ENCODE results near the gene ENC1.
"Not testable (repeated sequence)": the region's sequence is repeated elsewhere in the genome, so short reads cannot be mapped to it uniquely, and the experiment has no call there.

The ENC1 gene, protein sequence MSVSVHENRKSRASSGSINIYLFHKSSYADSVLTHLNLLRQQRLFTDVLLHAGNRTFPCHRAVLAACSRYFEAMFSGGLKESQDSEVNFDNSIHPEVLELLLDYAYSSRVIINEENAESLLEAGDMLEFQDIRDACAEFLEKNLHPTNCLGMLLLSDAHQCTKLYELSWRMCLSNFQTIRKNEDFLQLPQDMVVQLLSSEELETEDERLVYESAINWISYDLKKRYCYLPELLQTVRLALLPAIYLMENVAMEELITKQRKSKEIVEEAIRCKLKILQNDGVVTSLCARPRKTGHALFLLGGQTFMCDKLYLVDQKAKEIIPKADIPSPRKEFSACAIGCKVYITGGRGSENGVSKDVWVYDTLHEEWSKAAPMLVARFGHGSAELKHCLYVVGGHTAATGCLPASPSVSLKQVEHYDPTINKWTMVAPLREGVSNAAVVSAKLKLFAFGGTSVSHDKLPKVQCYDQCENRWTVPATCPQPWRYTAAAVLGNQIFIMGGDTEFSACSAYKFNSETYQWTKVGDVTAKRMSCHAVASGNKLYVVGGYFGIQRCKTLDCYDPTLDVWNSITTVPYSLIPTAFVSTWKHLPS

DNA sequence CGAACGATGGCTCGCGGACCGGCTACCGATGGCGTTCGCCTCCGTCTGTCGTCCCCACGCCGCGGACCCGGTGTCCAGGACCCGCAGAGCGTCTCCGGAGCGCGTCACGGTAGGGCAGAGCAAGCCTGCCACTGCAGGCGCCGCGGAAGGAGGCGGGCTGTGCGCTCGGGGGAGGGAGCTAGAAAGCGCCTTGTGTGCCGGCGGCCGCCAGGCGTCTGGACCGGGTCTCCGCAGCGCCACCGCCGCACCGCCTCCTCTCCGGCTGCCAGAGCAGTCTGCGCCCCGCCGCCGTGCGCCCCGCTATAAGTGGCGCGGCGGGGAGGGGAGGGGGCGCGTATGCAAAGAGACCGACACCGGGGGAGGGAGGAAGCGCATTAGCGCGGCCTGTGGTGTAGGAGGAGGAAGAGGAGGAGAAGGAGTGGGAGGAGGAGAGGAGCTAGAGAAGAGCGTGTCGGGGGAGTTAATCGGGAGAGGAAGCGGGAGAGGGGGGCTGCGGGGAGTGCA, at the start of gene ENC1:
Gene ENC1 (minus strand): TSS at position 279 of the 504 bp plus-strand sequence. CDS start 4,243 bp downstream, outside the sequence.
- peak; percentile 77 for DNase-seq (ENCODE audit: low spot score)

GRCh38 chr5:74686962-74687751, 46.6 kb upstream of the ENC1 start:
- peak; percentile 73 for DNase-seq (ENCODE audit: low spot score)

DNA sequence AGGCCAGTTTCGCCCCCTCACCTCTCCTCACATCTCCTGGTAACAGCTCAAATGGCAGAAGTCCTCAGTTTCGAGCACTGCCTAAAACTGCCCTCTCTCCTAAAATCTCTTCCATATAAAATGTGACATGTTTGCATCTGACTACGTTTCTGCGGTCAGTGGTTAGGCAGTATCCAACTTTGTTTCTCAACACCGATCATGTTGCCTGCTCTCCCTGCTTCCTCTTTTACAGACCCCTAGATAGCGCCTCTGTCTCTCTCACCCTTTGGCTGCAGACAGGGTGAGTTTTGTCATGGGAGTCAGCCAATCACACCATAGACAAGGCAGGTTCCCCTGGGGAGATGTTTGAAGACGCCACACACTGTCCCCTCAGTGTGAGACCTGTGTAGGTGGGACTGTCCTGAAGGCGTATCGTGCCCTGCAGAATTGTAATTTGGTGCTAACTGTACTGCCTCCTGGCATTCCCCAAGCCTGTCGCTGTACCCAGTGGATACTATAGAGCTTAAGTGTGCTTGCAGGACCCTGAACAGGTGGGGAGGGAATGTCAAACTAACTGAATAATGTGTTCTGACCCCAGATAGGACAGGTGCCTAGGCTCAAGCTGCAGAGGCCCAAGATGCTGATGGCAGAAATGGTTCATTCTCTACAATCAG, 45.6 kb upstream of the ENC1 start:
- no peak for DNase-seq (ENCODE audit: low spot score)

DNA sequence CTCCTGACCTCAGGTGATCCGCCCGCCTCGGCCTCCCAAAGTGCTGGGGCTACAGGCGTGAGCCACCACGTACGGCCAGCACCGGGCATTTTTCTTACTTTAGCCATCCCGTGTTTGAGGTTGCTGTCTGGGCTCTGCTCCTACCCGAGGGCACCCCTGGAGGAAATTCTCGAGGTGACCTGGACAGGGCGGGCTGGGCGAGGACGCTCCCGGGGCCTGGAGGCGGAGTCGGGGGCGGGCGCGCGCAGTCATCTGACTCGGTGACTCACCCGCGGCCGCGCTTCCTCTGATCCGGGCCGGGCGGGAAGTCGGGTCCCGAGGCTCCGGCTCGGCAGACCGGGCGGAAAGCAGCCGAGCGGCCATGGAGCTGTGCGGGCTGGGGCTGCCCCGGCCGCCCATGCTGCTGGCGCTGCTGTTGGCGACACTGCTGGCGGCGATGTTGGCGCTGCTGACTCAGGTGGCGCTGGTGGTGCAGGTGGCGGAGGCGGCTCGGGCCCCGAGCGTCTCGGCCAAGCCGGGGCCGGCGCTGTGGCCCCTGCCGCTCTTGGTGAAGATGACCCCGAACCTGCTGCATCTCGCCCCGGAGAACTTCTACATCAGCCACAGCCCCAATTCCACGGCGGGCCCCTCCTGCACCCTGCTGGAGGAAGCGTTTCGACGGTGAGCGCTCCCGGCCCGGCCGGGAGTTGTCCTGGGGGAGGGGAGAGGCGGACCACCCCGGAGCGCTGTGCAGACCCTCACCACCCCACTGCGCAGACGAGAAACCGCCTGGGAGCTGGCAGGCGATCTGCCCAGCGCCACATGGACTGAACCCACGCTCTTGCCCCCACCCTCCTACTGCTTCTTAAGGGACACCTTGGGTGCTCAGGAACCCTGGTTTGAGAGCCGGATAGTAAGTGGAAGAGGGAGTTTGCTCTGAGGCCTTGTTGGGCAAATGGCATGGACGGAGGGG, 44.6 kb upstream of the ENC1 start, which contains the start of gene HEXB:
Gene HEXB (plus strand): TSS at position 334 of the 952 bp plus-strand sequence. CDS start 28 bp downstream, at position 362.
- peak; percentile 94 for DNase-seq (ENCODE audit: low spot score)

DNA sequence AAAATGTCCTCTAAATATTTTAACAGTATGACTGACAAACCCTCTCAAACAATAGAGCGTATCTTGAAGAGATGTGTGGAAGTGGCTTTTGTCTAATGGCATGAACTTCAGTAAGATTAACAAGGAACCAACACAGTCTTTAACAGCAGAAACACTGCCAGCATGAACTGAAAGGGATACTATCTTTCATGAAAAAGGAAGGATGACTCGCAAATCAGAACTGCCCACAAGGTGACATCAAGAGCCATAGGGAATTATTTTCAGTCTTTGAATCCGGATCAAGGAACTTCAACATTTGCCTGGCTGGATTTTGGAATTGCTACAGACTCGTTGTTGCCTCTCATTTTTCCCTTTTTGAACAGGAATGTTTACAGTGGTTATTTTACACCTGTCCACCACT, 39.4 kb upstream of the ENC1 start:
- no peak for DNase-seq (ENCODE audit: low spot score)

DNA sequence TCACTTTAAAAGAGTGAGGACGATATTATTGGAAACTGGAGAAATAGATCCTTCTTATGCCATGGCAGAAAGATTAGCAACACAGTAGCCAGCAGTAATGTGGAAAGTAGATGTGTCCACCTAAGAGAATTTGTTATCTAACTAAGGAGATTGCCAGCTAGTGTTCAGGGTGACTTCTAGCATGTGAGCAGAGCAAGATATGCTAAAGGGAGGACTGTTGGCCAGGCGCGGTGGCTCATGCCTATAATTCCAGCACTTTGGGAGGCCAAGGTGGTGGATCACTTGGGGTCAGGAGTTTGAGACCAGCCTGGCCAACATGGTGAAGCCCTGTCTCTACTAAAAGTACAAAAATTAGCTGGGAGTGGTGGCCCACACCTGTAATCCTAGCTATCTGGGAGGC, 38.8 kb upstream of the ENC1 start:
- not testable (repeated sequence) for DNase-seq (ENCODE audit: low spot score)

DNA sequence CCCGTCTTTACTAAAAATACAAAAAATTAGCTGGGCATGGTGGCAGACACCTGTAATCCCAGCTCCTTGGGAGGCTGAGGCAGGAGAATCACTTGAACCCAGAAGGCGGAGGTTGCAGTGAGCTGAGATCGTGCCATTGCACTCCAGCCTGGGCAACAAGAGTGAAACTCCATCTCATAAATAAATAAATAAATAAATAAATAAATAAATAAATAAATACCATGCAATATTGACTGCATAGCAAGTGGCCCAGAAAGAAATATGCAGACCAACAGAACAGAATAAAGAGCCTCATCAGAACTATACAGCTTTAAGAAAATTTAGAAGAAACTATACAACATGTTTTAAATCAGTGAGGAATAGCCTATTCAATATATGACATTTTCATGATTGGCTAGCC, 37.6 kb upstream of the ENC1 start:
- not testable (repeated sequence) for DNase-seq (ENCODE audit: low spot score)

- DNase-seq (ENCODE audit: low spot score): not testable (repeated sequence)
These were observed 35.9 kb upstream of the ENC1 start for GRCh38 chr5:74676466-74676865.

DNA sequence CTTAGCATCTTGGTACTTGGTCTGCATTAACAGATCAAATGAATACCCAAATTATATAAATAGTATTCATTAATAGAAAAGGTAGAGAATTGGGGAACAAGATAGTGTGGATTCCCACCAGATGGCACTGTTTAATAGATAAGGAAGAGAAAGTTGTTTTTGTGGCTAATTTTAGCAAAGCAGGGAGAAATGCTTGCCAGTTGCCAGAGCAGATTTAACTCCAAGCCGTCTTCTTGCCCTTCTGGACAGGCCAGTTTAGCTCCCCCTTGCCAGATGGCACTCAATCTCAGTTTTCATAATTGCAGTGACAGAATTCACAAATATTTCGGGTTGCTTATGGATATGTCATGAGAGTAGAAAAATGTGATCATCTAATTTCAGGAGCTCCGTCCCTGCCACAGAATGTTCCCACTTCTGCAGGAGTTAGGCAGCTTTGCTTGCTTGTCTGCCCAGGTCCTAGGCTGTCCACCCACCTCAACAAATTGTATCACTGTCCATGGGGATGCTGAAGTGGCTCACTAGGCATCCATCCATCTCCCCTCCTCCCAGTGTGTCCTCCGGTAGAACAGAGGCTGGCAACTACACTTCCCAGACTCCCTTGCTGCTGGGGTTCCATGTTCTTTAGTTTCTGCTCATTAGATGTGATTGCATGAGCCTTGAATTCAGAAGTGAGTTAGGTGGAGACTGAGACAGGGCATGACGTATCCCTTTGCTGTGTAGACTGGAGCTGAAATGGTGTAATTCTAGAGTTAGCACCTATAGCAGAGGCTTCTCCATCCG, 32.7 kb upstream of the ENC1 start:
- no peak for DNase-seq (ENCODE audit: low spot score)

DNA sequence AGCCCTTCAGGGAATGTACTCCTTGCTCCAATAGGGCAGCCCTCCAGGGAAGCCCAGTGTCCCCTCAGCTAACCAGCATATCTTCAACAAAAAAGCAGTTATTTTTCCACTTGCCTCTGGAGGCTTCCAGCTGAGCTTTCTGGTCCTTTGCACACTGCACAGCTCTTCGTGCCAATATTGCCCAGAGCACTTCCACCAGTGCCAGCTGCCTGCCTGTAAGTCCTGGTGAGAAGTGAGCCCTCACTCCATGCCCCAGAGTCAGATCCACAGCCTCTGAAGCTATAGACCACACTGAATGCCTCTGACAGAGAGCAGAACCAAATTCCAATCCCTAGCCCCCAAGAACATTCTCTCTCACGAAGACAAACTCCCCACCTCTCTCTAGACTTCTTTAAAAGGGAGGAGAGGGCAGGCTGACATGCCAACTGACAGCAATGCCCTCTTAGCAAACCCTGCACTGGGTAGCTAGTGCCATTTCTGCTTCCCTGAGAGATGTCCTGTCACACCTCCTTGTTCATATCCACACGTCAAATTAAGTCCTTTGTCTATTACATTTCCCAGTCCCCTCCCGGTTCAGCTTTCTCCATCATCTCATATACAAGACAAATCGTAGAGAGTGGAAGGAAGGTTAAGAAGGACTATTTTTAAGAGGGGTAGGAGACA, 31.8 kb upstream of the ENC1 start:
- DNase-seq (ENCODE audit: low spot score): no peak

DNA sequence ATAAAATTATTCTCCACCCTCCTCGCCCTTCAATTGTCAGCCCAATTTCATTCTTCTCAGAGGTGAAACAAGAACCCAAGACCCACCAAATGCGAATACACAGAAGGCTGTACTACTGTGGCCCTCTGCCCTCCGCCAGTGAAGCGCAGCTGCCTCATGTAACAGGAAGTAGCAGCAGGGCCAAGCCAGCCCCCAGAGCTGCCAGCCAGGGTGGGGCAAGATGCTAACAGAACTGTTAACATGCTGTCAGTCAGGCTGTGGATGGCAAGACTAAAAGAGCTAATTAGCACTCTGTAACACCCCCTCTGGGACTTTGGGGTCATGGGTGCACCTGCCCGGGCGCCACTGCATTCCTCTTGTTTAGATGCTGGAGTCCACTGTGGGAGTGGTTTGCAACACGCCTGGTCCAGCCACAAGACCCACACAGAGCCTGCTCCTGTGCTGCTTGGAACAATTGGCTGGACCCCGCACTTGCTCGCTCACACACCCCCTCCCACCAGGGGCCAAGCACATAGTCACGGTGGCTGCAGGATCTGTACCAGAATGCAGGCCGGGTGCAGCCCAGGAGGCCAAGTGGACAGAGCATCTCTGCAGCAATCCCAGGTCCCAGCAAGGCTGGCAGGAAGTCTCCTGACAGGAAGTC, 30.0 kb upstream of the ENC1 start:
- no peak for DNase-seq (ENCODE audit: low spot score)

- DNase-seq (ENCODE audit: low spot score): no peak
These were observed 29.3 kb upstream of the ENC1 start for GRCh38 chr5:74669821-74670220.

DNA sequence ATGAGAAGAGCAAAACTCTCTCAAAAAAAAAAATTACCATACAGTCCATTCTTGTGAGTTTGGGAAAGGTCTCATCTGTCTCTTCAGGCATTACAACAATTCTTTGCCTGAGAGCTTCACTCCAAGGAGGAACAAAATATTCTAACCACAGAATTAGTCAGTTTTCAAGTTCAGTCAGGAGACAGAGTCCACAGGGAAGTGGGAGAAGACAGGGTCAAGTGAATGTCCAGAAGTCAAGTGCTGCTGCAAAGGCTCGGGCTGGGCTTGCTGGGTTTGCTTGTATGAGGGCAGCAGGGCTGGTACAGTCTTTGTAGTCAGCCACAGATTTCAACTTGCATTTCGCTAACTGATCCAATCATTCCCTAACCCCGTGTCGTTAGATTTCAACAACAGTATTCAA, 26.9 kb upstream of the ENC1 start:
- DNase-seq (ENCODE audit: low spot score): no peak

DNA sequence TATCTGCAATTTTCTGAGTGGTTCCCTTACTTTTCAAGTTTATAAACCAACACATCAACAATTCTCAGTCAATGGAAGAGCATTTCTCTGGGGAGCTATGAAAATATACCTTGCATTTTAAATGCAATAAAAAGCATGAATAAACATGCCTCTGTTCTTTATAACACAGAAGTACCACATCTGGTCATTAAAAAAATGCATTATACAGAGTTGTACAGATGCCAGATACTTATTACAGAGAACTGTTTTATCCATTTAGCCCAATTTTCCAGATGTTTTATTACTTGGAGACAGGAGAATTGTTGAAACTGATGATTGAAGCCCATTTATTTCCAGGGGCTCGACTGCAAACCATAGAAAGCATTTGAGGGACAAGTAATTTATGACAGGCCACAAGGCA, 25.3 kb upstream of the ENC1 start:
- DNase-seq (ENCODE audit: low spot score): no peak

- DNase-seq (ENCODE audit: low spot score): no peak
These were observed 24.7 kb upstream of the ENC1 start for GRCh38 chr5:74665273-74665672.

DNA sequence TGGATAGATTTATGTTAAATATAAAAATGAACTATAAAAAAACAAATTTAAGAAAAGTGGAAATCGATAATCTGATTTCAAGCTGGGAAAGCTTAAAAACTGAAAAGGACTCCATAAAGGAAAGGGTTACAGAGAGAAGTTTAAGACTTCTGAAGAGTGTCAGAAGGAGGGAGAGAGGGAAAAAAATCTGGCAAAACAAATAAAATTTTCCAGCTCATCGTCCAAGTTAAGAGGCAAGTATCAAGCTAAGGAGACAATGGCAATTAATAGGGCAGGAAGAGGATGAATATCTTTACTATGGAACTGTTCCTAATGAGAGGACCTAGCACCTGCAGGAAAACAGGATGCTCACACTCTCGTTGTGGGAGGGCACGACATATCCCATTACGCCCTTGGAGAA, 24.0 kb upstream of the ENC1 start:
- DNase-seq (ENCODE audit: low spot score): no peak

GRCh38 chr5:74660873-74661272, 20.3 kb upstream of the ENC1 start:
- DNase-seq (ENCODE audit: low spot score): no peak

DNA sequence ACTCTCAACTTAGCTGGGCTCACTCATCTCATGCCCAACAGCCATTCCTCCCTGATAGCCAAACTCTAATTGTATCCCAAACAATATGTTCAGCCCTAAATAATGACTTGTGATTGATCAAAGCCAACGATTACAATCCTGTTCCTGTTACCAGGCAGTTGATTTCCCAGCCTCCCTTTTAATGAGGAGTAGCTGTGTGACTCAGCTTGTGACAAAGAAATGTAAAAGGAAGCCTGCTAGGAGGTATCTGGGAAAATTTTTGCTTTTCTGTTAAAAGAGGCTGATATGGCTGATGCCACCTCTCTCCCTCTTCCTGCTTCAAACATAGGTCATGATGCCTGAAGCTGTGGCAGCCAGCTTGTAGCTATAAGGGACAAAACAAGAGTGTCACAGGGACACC, 19.6 kb upstream of the ENC1 start:
- no peak for DNase-seq (ENCODE audit: low spot score)

- no peak for DNase-seq (ENCODE audit: low spot score)
These were observed 18.6 kb upstream of the ENC1 start for GRCh38 chr5:74659172-74659571.
